SU-DHL-6 (cell line): ENCODE results near the gene USP46.

Experiments
- H2AFZ ChIP-seq: fragments of 200-600 bp; sonication (generic); 2 replicates; pipeline ENCODE4 v1.6.1; 2014; ENCODE audit warnings: low read depth, mild to moderate bottlenecking, moderate library complexity, mixed read lengths, antibody characterized with exemption, low read length; ENCODE audit not compliant: severe bottlenecking
- H3F3A ChIP-seq: fragments of 200-600 bp; shearing (Covaris generic); 2 replicates; pipeline ENCODE4 v1.6.0; 2016; ENCODE audit warnings: antibody characterized with exemption, mild to moderate bottlenecking; ENCODE audit not compliant: insufficient read depth
- H3K27ac ChIP-seq: fragments of 200-600 bp; sonication (generic); 2 replicates; pipeline ENCODE4 v1.5.1; 2016; ENCODE audit warnings: low read depth, mild to moderate bottlenecking, low read length, moderate library complexity, mixed read lengths
- H3K27me3 ChIP-seq: fragments of 200-600 bp; sonication (generic), shearing (Covaris generic); 2 replicates; pipeline ENCODE4 v1.6.0; 2014; ENCODE audit warnings: mild to moderate bottlenecking, low read length
- H3K36me3 ChIP-seq: fragments of 200-600 bp; sonication (generic); 2 replicates; pipeline ENCODE4 v1.6.1; 2014; ENCODE audit warnings: mild to moderate bottlenecking, low read length, mixed read lengths
- H3K4me2 ChIP-seq: fragments of 300-600, 200-600 bp; shearing (Covaris generic), sonication (generic); 2 replicates; pipeline ENCODE4 v1.6.0; 2014; ENCODE audit warnings: low read length, low read depth, mild to moderate bottlenecking; ENCODE audit not compliant: poor library complexity, severe bottlenecking
- H3K4me3 ChIP-seq: fragments of 200-600 bp; sonication (generic); 2 replicates; pipeline ENCODE4 v1.5.1; 2014; ENCODE audit warnings: antibody characterized with exemption, low read length, mild to moderate bottlenecking, mixed read lengths; ENCODE audit not compliant: insufficient read depth, poor library complexity, severe bottlenecking
- H3K79me2 ChIP-seq: fragments of 200-600 bp; sonication (generic); 2 replicates; pipeline ENCODE4 v1.6.1; 2014; ENCODE audit warnings: mild to moderate bottlenecking, low read length, moderate library complexity; ENCODE audit not compliant: insufficient read depth
- H3K9ac ChIP-seq: fragments of 200-600 bp; sonication (generic); 2 replicates; pipeline ENCODE4 v1.7.0; 2014; ENCODE audit warnings: mild to moderate bottlenecking, low read length
- H3K9me2 ChIP-seq: fragments of 200-600 bp; sonication (generic); replicated peaks from 2 replicates; pipeline ENCODE4 v1.6.1; 2014; ENCODE audit warnings: low read length; ENCODE audit not compliant: insufficient read depth
- H3K9me3 ChIP-seq: fragments of 200-600 bp; sonication (generic); 2 replicates; pipeline ENCODE4 v1.6.1; 2014; ENCODE audit warnings: low read length, mixed read lengths; ENCODE audit not compliant: insufficient read depth
- H4K20me1 ChIP-seq: fragments of 200-600 bp; sonication (generic); 2 replicates; pipeline ENCODE4 v1.6.1; 2014; ENCODE audit warnings: low read depth, mild to moderate bottlenecking, antibody characterized with exemption, low read length, moderate library complexity, mixed read lengths
- CTCF ChIP-seq: fragments of 200-600 bp; sonication (generic); IDR thresholded peaks from one replicate; pipeline ENCODE4 v1.5.1; 2017; ENCODE audit warnings: antibody characterized with exemption, mild to moderate bottlenecking, low read length, moderate library complexity; ENCODE audit not compliant: insufficient read depth, poor library complexity, severe bottlenecking
- EZH2phosphoT487 ChIP-seq: fragments of 200-600 bp; sonication (generic), shearing (Covaris generic); conservative IDR thresholded peaks from 2 replicates; pipeline ENCODE4 v1.6.1; 2018; ENCODE audit warnings: mild to moderate bottlenecking, antibody characterized with exemption, low read length, moderate library complexity, mixed read lengths

The USP46 gene

GRCh38 chr4:52604215-52604614 lies 54.9 kb downstream of the USP46 start:
- no peaks in the 10 kb centered on the region for H4K20me1 ChIP-seq
- H3K27ac ChIP-seq = no peak overlapping the region
- H2AFZ ChIP-seq = no peak overlapping the region
- H3F3A ChIP-seq = no peaks in the 10 kb centered on the region
- H3K27me3 ChIP-seq = no peaks in the 10 kb centered on the region
- no peaks in the 10 kb centered on the region for H3K9me3 ChIP-seq
- H3K4me2 ChIP-seq = no peak overlapping the region
- no peak overlapping the region for H3K4me3 ChIP-seq
- no peaks in the 10 kb centered on the region for H3K79me2 ChIP-seq
- no peaks in the 10 kb centered on the region for H3K36me3 ChIP-seq
- H3K9ac ChIP-seq = no peak overlapping the region
- H3K9me2 ChIP-seq = no peaks in the 10 kb centered on the region
- TF ChIP-seq EZH2phosphoT487 (no peak), CTCF (no peak)

- no peaks in the 10 kb centered on the region for H3K27me3 ChIP-seq
- no peak overlapping the region for H3K4me2 ChIP-seq
- no peak for TF ChIP-seq CTCF
- no peak overlapping the region for H3K27ac ChIP-seq
- no peaks in the 10 kb centered on the region for H4K20me1 ChIP-seq
- no peak overlapping the region for H2AFZ ChIP-seq
- no peaks in the 10 kb centered on the region for H3F3A ChIP-seq
- no peak overlapping the region for H3K9ac ChIP-seq
- H3K9me2 ChIP-seq = no peaks in the 10 kb centered on the region
- no peaks in the 10 kb centered on the region for H3K36me3 ChIP-seq
- no peaks in the 10 kb centered on the region for H3K79me2 ChIP-seq
- H3K9me3 ChIP-seq = no peaks in the 10 kb centered on the region
- no peak overlapping the region for H3K4me3 ChIP-seq
These were observed 58.8 kb downstream of the USP46 start for GRCh38 chr4:52600275-52600674.

- no peaks in the 10 kb centered on the region for H3K27me3 ChIP-seq
- no peaks in the 10 kb centered on the region for H3K9me2 ChIP-seq
- no peak overlapping the region for H3K27ac ChIP-seq
- no peaks in the 10 kb centered on the region for H3K79me2 ChIP-seq
- H2AFZ ChIP-seq = no peak overlapping the region
- no peaks in the 10 kb centered on the region for H3K9me3 ChIP-seq
- H3K4me3 ChIP-seq = no peak overlapping the region
- H3K9ac ChIP-seq = no peak overlapping the region
- no peaks in the 10 kb centered on the region for H4K20me1 ChIP-seq
- no peaks in the 10 kb centered on the region for H3K36me3 ChIP-seq
- H3F3A ChIP-seq = no peaks in the 10 kb centered on the region
- no peak overlapping the region for H3K4me2 ChIP-seq
- TF ChIP-seq CTCF (no peak), EZH2phosphoT487 (no peak)
These were observed 64.1 kb downstream of the USP46 start for GRCh38 chr4:52595001-52595400.

GRCh38 chr4:52592287-52592686 lies 66.8 kb downstream of the USP46 start:
- no peak overlapping the region for H3K4me2 ChIP-seq
- H3K9ac ChIP-seq = no peak overlapping the region
- no peaks in the 10 kb centered on the region for H3F3A ChIP-seq
- no peaks in the 10 kb centered on the region for H4K20me1 ChIP-seq
- no peak overlapping the region for H2AFZ ChIP-seq
- H3K79me2 ChIP-seq = no peaks in the 10 kb centered on the region
- no peaks in the 10 kb centered on the region for H3K36me3 ChIP-seq
- H3K27ac ChIP-seq = no peak overlapping the region
- H3K4me3 ChIP-seq = no peak overlapping the region
- no peaks in the 10 kb centered on the region for H3K9me2 ChIP-seq
- H3K9me3 ChIP-seq = no peaks in the 10 kb centered on the region
- TF ChIP-seq EZH2phosphoT487 (no peak), CTCF (no peak)
- H3K27me3 ChIP-seq = no peaks in the 10 kb centered on the region
